Calu3 (cell line): Measurements from ENCODE around the gene DLL1. TPM values are rescaled to one million over a fixed set of nuclear protein-coding genes. Genes with fewer than 3 reads are reported as not detected.

Source experiments
- BruUV-seq: library from RNA; stranded (reverse); fragments of 400-500 nt; replicated peaks from 2 replicates; lab custom pipeline; 2021; lab: Mats Ljungman, UMichigan
- CTCF ChIA-PET: fragments of 300-600 bp; sonication (Branson Sonifier 250); formaldehyde crosslinking; loops from one replicate; lab custom pipeline; 2022; ENCODE audit warnings: antibody characterized with exemption; lab: Charles Lee
- DNase-seq: peaks from one replicate; pipeline ENCODE4 v3.0.0; 2022
- H3K27ac Mint-ChIP-seq: one replicate; pipeline ENCODE4 v1.8.0; 2022; ENCODE audit warnings: mixed read lengths; ENCODE audit not compliant: unreplicated experiment
- H3K27me3 Mint-ChIP-seq: one replicate; pipeline ENCODE4 v1.8.0; 2022; ENCODE audit warnings: mixed read lengths; ENCODE audit not compliant: unreplicated experiment
- H3K36me3 Mint-ChIP-seq: one replicate; pipeline ENCODE4 v1.8.0; 2022; ENCODE audit warnings: mild to moderate bottlenecking, moderate library complexity, mixed read lengths; ENCODE audit not compliant: insufficient read depth, unreplicated experiment
- H3K4me1 Mint-ChIP-seq: one replicate; pipeline ENCODE4 v1.8.0; 2022; ENCODE audit warnings: mild to moderate bottlenecking, low read depth, mixed read lengths; ENCODE audit not compliant: unreplicated experiment
- H3K4me3 Mint-ChIP-seq: one replicate; pipeline ENCODE4 v1.8.0; 2022; ENCODE audit warnings: mild to moderate bottlenecking, low read depth, moderate library complexity, mixed read lengths; ENCODE audit not compliant: unreplicated experiment
- H3K9me3 Mint-ChIP-seq: one replicate; pipeline ENCODE4 v1.8.0; 2022; ENCODE audit warnings: low read depth, mixed read lengths; ENCODE audit not compliant: unreplicated experiment
- intact Hi-C: fragments of 100-400 bp; cut with micrococcal nuclease; formaldehyde crosslinking; loops from one replicate; pipeline ENCODE4 v1.10.0; 2022; ENCODE audit not compliant: unreplicated experiment
- total RNA-seq: library from RNA; stranded (reverse); gene quantifications from 2 replicates; pipeline ENCODE4 v1.2.3, GENCODE V29; 2022
- TF ChIP-seq, protein P1 (sequence below): fragments of 200-600 bp; IDR thresholded peaks from one replicate; pipeline ENCODE4 v1.8.0; 2022; ENCODE audit warnings: antibody characterized with exemption; ENCODE audit not compliant: unreplicated experiment

The DLL1 gene
- total RNA-seq, 1 experiment from 2014 or later, result 0.14 TPM

DNA sequence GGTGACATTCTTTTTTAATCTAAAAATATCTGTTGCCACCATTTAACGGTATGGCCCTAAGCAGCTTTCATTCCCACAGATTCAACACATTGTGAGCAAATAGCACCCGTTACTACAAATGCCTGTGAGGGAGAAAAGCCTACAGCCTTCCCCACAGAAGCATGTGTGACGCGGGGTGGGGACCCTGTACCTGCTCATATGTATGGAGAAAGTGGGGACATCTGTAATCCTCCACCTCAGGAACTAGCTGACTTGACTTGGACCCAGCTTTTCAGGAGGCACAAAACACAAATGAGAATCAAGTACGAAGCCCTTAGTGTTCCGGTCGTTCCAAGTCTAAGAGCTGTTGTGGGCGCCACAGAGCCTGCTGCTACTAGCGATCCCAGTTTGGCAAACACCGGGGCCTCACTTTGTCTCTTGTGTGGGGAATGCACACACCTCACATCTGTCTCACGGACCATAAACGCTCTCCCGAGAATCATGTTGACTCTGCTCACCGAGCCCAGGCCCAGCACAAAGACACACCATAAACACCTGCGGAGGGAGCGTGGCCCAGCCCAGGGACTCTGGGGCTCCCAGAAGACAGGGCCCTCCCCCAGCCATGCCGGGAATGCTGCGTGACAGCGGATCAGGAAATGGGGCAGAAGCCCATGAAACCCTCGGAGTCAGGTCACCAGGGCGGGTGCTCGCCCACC lies 21.6 kb downstream of the DLL1 start:
- no peaks in the 10 kb centered on the region for H3K9me3 Mint-ChIP-seq
- H3K36me3 Mint-ChIP-seq, result no peaks in the 10 kb centered on the region
- CTCF ChIA-PET, result no interaction called here
- peaks cover 8% of the 10 kb centered on the region for H3K4me1 Mint-ChIP-seq
- TF ChIP-seq, protein P1, sequence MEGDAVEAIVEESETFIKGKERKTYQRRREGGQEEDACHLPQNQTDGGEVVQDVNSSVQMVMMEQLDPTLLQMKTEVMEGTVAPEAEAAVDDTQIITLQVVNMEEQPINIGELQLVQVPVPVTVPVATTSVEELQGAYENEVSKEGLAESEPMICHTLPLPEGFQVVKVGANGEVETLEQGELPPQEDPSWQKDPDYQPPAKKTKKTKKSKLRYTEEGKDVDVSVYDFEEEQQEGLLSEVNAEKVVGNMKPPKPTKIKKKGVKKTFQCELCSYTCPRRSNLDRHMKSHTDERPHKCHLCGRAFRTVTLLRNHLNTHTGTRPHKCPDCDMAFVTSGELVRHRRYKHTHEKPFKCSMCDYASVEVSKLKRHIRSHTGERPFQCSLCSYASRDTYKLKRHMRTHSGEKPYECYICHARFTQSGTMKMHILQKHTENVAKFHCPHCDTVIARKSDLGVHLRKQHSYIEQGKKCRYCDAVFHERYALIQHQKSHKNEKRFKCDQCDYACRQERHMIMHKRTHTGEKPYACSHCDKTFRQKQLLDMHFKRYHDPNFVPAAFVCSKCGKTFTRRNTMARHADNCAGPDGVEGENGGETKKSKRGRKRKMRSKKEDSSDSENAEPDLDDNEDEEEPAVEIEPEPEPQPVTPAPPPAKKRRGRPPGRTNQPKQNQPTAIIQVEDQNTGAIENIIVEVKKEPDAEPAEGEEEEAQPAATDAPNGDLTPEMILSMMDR, result no peak
- H3K27me3 Mint-ChIP-seq, result peaks cover 54% of the 10 kb centered on the region
- BruUV-seq, result no TSS peak
- no peak for DNase-seq
- intact Hi-C loops, result no loop called here
- H3K4me3 Mint-ChIP-seq, result no peak overlapping the region
- H3K27ac Mint-ChIP-seq, result no peak overlapping the region

DNA sequence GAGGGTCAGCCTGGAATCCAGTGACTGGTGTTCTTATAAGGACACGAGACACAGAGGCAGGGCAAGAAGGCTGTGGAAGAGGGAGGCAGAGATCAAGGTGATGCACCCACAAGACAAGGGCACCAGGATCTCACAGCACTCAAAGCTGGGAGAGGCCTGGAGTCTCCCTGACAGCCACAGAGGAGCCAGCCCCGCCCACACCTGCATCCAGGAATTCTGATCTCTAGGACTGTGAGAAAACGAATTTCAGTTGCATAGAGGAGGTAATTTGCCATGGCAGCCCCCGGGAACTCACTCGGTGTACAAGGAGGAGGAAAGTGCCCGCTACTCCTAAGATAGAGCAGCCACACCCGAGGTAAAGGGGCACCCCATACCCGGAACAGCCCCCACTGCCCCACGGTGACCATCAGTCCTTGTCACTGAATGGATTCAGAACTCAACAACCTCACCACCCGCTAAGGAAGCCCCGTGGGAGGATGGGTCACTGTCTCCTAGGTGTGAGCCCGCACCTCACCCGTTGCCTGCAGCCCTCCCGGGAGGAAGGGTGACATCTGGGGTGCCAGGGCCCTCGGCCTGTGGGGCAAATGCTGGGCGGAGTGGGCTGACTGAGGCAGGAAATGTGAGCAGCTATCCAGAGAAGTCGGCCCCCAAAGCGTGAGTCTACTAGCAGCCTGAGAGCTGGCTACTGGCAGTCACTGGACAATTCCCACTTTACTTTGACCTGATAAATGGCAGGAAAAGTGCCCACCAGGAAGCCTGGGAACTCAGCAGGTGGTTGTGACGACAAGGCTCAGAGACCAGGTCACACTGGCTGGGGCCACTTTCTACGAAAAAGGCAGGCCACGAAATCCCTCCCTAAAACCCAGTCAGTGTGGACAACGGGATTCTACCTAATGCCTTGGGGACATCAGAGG lies 22.4 kb downstream of the DLL1 start:
- TF ChIP-seq, protein P1, result no peak
- peaks cover 8% of the 10 kb centered on the region for H3K4me1 Mint-ChIP-seq
- DNase-seq, result no peak
- no peak overlapping the region for H3K27ac Mint-ChIP-seq
- BruUV-seq, result no TSS peak
- intact Hi-C loops, result no loop called here
- peaks cover 54% of the 10 kb centered on the region for H3K27me3 Mint-ChIP-seq
- H3K36me3 Mint-ChIP-seq, result no peaks in the 10 kb centered on the region
- H3K4me3 Mint-ChIP-seq, result no peak overlapping the region
- CTCF ChIA-PET, result no interaction called here
- no peaks in the 10 kb centered on the region for H3K9me3 Mint-ChIP-seq

GRCh38 chr6:170267688-170268087 lies 23.2 kb downstream of the DLL1 start:
- no peak for DNase-seq
- intact Hi-C loops, result no loop called here
- peaks cover 8% of the 10 kb centered on the region for H3K4me1 Mint-ChIP-seq
- H3K36me3 Mint-ChIP-seq, result no peaks in the 10 kb centered on the region
- CTCF ChIA-PET, result no interaction called here
- no peak overlapping the region for H3K4me3 Mint-ChIP-seq
- no peak overlapping the region for H3K27ac Mint-ChIP-seq
- H3K9me3 Mint-ChIP-seq, result no peaks in the 10 kb centered on the region
- BruUV-seq, result no TSS peak
- peaks cover 55% of the 10 kb centered on the region for H3K27me3 Mint-ChIP-seq
- TF ChIP-seq, protein P1, result no peak

GRCh38 chr6:170266061-170266825 lies 24.6 kb downstream of the DLL1 start:
- no peak overlapping the region for H3K27ac Mint-ChIP-seq
- H3K4me1 Mint-ChIP-seq, result peaks cover 8% of the 10 kb centered on the region
- intact Hi-C loops, result no loop called here
- peaks cover 48% of the 10 kb centered on the region for H3K27me3 Mint-ChIP-seq
- BruUV-seq, result no TSS peak
- H3K36me3 Mint-ChIP-seq, result no peaks in the 10 kb centered on the region
- peak overlapping the region; percentile 28 for H3K4me3 Mint-ChIP-seq
- no peak for DNase-seq
- H3K9me3 Mint-ChIP-seq, result no peaks in the 10 kb centered on the region
- CTCF ChIA-PET, result interaction anchor here (0.6 to 0.7 kb wide), 2 partner anchors 196 to 263 kb away, joined by 4 to 5 read pairs; no protein-coding TSS in a partner anchor
- TF ChIP-seq, protein P1, result no peak
